Measurements from ENCODE around the gene RASAL2.

DNA sequence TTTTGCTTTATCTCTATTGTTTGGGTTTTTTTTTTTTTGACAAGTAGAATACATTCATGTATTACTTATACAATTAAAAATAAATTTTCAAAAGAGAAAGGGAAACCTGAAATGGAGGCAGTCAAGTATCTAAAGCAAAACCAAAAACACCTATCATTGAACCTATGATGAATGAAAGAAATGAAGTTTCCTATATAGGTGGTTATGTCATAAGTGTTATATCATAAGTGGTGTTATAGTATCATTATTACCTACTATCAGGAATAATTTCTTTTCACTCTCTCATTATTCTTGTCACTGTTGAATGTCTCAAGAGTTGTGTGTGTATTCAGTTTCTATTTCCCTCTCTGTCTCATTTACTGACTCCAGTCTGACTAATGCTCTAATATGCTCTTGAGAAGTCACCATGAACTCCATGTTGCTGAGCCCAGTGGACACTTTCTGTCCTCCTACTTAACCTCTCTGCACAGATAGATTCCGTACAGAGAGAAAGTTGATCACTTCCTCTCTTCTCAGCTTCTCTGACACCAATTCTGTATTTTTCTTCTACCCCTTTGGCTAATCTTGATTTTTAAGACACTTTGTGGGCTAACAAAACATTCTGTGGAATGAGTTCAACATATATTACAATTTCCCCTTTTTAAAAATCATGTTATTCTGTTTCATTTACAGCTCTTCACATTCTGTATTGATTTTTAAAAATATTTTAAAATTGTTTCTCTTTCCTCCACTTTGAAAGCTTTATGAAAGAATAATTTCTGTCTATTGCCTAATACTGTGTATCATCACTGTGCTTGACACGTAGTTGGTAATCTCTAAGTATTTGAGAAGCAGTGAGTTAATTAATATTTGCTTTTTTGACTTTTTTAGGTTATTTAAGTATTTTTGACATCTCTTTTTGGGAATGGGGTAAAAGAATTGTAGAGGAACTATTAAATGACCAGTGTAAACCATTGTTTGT, 50.1 kb downstream of the RASAL2 start:
- TF ChIP-seq POLR2A (IDR thresholded peaks at IDR 0.05; ENCODE audit: low read depth, low read length) = no peak
- TF ChIP-seq POLR2AphosphoS5 (IDR thresholded peaks at IDR 0.05; ENCODE audit: low read depth, low read length) = no peak
- no peak for TF ChIP-seq TAF1 (IDR thresholded peaks at IDR 0.05; ENCODE audit: borderline replicate concordance, low read depth, low read length)

Measured in GM12892 (cell line).